Measurements from ENCODE around the gene ABI2.

GRCh38 chr2:203326356-203326755, 1.8 kb upstream of the ABI2 start:
- TF ChIP-seq POLR2A (IDR thresholded peaks at IDR 0.05): no peak
- no peak for TF ChIP-seq CTCF (IDR thresholded peaks at IDR 0.05)

Measured in esophagus squamous epithelium (tissue), 4 donors.